Fibroblast of skin of back (primary cell): Measurements from ENCODE around the gene NR5A2.

Experiments used
- DNase-seq: peaks from one replicate; pipeline ENCODE4 v3.0.0-alpha.2; 2013

Gene NR5A2

DNA sequence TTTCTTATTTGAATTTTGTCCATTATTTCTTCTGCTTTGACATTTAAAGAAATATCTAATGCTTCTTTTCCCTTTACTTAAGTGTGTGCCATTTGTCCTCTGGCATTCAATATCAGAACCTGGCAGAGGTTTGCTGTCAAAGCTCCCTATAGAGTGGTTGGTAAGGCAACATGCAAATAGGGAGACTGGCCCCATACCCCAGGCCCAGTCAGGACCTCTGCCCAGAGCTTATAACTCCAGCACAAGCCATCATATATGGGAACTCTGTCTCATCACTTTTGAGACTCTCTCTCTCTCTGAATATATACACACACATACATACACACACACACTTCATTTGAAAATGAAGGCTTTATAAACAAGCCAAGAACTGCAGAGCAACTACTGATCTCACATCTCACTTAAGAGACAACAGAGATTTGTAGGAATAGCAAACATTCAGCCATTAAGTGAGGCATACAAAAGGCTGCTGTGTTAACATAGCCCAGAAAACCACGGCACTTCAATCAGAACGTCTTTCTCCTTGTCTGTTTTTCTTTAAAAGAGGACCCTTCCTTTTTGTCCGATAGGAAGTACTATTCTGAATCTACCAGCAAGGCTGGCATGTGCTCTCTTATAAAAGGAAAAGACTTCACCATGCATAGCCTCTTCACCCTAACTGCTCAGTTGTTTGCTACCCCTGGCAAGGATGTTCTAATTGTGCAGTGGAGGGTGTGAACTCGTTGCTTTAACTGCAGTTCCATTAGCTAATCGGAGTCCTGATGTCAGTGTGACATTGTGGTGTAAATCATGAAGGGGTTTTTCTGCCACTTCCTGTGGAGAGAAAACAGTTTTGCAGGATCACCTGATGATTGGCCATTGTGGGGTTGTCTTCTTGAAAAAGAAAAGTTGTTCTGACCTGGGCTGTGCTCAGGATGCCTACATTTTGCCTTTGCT is 101.7 kb downstream of the NR5A2 start:
- DNase-seq: no peak

DNA sequence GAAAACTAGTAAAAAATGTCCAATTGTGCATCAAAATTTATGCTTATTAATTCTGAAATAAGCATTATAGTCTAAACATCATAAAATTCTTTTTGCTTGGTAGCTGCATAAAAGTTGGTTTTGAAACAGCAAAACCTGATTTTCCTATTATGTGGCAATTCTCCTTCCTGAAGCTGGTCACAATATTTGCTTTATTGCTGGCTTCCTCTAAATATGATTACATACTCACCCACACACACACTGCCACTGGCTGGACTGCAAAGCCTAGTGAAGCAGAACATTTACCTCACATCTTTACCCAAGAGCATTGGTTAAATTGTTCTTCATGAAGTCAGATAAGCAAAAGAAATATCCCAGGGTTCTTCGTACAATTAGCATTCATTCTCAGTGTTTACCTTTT is 103.0 kb downstream of the NR5A2 start:
- no peak for DNase-seq

DNA sequence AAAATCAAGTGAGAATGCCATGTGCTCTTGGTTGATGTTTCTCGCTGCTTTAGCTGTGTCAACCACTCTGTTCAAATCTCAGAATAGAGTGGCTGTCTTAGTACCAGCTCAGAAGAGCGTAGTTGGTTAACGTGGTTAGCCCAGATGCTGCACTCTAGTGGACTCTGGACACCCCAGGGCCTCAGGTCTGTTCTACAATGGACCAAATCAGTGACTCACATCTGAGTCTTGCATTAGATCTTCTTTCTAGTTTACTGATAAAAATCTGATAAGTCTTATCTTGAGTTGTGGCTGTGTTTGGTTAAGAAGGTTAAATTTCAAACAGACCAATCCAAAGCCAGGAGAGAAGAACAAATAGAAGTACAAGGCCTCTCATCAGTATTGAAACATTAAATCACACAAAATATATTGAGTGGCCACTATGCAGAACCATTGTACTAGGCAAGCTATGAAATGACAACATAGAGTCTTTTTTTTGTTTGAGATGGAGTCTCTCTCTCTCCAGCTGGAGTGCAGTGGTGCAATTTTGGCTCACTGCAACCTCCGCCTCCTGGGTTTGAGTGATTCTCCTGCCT is 104.1 kb downstream of the NR5A2 start:
- no peak for DNase-seq

DNA sequence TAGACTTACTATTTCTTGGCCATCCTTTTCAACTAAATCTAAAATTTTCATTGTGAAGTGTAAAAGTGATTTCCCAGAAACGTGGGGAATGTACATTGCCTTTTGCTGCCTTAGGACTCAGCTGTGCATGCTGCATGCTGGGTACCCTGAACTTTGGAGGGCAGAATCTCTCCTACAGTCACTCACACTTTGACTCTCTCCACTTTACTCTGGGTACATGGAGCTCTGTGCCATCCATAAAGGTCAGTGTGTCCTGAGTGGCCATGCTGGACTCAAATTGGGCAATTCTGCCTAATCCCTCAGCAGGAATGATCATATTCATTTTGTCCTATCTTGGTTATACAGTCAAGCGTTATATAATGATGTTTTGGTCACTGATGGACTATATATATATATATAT is 105.6 kb downstream of the NR5A2 start:
- DNase-seq: no peak

DNA sequence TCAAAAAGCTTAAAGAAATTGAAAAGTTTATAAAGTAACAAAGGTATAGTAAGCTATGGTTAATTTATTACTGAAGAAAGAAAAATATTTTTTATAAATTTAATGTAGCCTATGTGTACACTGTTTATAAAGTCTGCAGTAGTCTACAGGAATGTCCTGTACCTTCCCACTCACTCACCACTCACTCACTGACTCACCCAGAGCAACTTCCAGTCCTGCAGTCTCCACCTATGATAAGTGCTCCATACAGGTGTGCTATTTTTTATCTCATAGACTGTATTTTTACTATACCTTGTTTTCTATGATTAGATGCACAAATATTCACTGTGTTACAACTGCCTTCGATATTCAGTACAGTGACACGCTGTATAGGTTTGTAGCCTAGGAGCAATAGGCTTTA is 106.6 kb downstream of the NR5A2 start:
- DNase-seq: no peak

DNA sequence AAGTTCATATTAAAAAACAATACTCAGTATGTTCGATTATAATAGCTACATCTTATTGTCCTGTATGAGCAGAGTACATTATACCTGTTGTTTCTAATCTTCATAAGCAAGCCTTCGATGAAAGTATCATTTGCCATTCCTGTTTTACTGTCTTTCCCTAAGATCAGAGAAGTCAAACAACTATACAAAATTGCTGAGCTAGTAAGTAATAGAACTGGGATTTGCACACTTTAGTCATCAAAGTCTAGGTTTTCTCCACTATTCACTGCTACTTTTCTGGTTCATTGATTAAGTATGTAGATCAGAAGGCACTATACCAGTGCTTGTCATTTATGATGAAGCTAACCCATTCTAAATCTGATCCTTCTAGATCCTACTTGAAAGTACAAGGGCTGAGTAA is 108.9 kb downstream of the NR5A2 start:
- DNase-seq: no peak

DNA sequence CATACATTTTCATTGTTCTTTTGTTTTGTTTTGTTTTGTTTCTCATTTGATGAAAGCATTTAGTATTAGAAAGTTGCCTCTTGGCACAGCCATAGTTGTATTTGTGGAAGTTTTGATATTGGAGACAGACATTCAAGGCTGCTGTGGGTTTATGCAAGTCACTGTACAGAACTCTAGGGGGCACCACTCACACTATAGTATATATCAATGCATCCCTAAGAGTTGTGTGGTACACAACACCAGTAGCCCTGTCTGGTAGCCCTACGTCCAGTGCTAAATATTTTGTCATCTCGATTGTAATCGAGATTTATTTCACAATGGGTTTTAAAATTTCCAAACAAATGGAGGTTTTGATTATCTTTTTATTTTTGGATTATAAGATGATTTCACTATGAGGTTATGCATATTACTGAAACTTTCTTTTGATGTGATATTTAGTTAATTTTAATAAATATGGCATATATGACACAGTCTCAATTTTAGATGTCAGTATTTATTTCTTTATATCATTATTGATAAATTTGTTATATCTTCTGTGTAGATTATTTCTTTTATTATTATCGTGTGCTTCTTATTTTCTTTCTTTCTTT is 112.2 kb downstream of the NR5A2 start:
- DNase-seq: peak; percentile 64

DNA sequence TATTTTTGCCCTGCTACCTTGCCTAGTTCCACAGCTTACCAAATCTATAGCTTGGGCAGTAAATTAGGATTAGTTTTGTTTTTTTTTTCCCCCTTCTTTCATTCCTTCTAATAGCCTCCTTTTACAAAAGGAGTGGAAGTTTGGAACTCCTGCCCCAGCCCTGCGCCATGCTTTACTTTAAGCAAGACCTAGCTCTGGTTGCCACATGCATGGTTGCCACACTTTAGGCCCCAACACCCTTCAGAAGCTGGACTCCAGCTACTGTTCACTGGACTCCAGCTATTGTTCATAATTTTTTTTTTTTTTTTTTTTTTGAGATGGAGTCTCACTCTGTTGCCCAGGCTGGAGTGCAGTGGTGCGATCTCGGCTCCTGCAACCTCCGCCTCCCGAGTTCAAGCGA is 115.8 kb downstream of the NR5A2 start:
- no peak for DNase-seq

DNA sequence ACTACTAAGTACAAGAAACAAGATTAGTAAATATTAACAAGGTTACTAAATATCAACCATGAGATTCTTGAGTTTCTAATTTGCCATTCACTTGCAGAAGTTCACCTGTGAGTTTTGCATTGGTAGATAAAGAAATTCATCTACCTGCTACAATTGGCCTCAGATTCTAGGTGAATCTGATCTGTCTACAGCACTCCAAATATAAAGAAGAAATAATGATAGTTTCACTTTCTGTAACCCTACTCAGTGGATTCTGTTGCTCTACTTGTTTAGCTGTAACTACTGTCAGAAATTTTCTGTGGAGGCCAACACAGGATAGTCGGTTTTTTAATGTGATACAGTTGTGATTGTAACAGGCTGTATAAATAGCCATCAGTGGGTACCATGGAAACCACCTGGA is 118.6 kb downstream of the NR5A2 start:
- DNase-seq: no peak

DNA sequence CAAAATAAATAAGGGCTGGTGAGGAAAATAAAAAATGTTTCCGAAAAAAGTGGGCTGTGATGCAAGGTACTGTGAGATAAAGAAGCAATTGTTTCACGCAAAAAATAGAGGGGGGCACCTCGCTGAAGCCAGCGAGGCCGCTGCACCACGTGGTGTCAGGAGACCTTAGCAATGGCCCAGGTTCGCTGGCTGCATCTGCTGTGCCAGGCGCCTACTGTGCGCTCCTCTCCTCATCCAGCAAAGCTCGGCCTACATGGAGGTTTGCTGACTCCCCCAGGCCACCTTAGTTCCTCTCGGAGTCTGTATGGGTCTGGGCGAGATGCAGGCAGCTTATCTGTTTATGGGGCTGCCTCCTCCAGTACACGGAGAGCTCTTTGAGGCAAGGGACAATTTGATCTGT is 119.6 kb downstream of the NR5A2 start:
- no peak for DNase-seq

DNA sequence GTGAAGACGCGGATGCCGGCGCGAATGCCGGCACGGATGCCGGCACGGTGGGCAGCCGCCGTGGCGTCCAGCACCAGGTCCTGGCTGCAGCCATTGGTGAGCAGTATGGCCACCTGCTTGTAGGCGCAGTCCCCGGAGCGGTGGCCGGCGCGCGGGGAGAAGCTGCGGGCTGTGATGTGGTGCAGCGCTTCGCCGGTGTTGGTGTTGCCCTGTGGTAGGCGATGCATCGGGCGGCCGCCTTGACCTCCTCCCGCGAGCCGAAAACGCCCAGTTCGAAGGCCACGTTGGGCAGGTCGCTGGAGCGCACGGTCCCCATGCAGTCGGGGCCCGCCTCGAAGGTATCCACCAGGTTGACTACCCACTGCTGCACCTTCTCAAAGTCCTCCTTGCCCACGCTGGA is 120.2 kb downstream of the NR5A2 start:
- DNase-seq: no peak

DNA sequence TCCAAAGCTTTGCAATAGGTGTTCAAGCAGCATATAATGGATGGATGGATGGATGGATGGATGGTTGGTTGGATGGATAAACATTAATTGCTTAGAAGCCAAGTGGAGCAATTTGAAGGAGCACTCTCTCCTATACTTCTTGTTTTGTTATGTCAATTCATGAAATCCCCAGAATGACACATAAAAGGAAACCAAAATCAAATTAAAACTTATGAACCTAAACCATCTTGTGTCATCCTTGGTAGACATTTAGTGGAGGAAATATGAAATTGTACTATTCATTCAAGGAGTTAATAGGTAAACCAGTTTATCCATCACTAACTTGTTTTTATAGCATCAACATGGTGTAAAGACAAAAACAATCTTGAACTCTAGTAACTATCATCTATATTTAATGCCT is 122.5 kb downstream of the NR5A2 start:
- no peak for DNase-seq

DNA sequence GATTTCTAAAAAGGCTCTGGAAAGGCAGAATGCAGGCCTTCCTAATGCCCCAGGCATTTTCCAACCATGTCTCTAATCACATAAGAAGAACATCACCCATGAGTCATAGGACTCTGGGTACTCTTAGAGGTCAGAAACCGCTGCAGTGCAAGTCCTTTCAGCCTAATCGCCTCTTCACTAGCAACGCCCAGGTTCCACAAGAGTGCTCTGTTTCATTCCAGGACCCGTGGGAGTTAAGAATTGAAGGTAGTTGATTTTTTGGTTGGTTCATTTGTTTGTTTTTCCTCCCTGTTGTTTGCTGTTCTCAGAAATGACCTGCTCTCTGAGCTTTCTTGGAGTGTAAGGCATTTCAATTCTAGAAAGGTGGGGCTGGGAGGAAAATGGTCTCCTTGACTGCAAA is 123.2 kb downstream of the NR5A2 start:
- peak; percentile 70 for DNase-seq

DNA sequence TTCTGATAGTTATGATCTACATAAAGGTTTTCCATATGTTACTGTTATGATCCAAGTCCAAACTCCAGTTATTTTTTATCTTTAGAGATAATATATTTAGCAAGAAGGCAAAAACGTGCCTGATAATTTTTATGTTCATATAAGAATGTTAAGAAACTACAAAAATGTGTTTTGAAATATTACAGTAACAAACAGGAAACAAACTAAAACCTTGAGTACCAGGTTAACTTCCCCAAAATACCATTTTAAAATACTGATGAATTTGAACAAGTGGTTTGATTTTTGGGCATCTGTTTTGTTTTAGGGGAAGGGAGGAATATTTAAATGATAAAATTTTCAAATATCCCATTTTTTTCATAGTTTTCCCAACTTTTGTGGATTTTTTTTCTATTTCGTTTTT is 124.8 kb downstream of the NR5A2 start:
- no peak for DNase-seq

DNA sequence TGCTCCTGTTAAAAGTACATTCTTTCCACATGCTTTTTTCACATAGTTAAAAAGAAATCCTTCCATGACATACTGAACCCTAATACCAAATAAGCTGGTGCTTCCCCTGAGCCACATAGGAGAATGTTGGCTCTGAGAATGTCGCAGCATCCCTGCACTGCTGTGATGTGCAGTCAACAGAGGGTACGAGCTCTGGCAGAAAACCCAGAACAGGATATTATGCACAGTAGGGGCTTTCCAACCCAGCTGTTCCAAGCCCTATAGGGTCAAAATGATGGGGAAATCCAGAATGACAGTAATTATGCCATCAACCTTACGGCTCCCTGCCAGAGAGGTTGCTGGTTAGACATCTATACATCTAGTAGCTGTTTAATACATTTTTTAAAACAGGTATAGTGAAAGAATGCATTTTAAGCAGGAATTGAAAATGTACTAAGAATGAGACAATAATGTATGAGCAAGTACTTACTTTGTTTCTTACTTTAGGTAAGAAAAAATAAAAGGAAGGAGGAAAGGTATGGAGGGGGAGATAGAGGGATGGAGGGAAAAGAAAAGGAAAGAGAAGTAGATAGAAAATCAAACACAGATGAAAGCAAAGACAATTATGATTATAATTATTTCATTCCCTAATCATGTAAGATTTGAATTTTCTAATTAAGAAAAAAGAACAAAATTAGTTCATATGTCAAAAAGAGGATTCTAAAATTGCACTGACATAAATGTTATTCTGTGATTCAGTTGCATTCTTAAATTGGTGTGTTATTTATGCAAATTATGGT is 126.0 kb downstream of the NR5A2 start:
- no peak for DNase-seq

DNA sequence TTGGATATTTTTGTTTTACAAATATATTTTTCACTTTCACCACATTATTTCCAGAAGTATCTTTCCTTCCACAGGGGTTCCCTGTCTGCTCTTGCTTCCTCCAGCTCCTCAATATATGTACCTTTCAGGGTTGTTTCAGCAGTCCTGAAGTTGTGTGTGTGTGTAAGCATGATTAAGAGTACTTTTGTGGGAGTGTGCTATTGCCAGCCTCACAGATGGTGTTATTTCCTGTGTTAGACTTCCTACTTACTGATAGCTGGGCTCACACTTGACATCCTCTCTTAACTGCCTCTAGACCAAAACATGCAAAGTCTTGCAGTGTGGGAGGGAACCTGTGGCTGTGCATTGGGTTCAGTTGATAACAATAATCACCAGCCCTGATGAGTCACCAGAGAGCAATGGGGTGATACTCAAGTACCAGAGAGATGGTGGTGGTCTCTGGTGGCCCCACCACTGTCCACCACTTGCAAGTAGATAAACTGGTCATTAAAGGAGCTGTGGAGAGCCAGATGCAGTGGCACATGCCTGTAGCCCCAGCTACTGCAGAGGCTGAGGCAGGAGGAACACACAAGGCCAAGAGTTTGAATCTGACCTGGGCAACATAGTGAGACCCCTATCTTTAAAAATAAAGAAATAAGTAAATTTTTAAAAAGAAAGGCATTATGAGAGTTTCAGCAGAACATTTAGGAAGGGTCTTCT is 126.7 kb downstream of the NR5A2 start:
- DNase-seq: no peak

DNA sequence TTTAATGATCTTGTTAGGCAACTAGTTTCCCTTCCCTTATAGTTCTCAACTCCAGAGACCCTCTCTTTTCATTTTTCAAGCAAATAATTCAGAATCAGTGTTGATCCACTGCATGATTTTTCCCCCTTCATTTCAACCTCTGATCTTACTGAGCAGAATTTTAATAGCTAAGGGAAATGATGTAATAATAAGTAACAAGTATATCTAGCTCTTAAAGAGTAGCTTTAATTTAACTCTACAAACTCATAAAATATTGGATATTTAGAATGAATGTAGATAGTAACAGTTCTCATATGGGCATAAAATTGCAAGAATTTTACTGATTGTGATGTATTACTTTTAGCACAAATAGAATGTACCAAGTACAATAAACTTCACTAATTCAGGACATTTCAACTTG is 130.2 kb downstream of the NR5A2 start:
- no peak for DNase-seq

DNA sequence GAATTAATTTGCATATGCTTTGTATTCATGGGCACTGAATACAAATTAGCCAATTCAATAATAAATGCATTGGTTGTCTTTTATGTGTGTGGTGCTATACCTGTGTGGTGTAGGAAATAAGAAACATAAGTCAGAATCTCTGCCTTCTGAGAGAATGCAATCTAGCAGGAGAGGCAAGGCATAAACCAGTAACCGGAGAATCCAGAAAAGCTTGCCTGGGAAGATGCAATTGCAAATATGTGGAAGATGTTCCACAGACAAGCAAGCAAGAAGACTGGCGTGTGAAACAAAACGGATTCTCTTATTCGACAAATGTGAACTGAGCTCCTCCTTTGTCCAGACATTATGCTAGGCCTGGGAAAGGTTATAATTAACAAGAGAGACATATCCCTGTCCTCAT is 134.3 kb downstream of the NR5A2 start:
- DNase-seq: no peak

DNA sequence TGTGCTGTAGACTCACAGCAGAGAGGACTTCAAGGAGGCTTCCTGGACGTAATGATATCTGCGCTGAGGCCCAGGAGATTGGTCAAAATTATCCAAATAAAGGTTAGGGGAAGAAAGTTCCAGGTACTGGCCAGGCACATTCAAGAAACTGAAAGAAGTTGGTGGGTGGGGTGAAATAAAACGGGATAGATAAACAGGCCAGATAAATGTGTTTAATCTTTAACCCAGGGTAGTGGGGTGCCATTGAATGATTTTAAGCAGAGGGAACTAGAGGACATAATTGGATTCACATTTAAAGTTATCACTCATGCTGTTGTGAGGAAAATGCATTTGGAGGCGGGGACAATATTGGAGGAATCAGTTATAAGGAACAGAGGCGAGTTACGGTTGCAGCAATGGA is 134.7 kb downstream of the NR5A2 start:
- DNase-seq: no peak

DNA sequence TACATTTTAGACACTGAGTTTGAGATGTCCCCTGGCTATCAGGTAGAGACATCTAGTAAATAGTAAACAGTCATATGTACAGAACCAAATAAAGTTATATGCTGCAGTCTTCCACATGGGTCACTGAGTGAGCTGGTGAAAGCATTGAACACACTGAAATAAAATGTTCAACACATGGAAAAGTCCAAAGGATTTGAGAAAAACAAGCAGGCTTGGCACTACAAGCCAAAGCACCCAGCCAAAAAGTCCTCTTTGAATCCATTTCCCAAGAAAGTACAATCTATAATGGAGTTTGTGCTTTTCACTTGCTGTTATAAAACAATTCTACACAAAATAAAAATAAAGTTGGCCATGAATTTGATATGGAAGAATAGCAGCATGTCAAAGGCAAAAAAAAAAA is 135.4 kb downstream of the NR5A2 start:
- no peak for DNase-seq

DNA sequence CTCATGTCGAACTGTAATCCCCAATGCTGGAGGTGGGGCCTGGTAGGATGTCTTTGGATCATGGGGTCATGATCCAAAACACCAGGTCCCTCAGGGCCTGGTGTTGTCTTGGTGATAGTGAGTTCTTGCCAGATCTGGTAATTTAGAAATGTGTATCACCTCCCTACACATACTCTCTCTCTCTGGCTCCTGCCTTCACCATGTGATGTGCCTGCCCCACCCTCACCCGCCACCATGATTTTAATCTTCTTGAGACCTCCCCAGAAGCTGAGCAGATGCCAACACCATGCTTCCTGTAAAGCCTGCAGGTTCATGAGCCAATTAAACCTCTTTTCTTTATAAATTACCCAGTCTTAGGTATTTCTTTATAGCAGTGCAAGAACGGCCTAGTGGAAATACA is 136.4 kb downstream of the NR5A2 start:
- no peak for DNase-seq

DNA sequence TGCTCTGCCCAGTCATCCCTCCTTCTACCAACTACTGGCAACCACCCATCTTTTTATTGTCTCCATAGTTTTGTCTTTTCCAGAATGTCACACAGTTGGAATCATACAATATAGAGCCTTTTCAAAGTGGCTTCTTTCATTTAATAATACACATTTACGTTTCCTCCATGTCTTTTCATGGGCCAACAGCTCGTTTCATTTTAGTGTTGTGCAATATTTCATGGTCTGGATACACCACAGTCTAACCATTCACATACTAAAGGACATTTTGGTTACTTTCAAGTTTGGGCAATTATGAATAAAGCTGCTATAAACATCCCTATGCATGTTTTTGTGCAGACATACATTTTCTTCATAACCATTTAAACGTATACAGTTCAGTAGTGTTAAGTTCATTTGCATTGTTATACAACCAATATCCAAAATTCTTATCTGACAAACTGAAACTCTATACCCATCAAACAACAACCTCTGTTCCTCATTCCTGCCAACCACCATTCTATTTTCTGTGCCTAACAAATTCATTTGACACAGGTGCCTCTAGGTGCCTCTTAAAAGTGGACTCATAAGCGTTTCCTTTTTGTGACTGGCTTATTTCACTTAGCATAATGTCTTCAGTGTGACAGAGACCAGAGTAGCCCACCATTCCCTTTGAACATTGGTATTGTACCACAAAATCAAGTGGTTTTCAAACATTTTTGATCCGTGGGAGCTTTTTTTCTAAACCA is 138.1 kb downstream of the NR5A2 start:
- no peak for DNase-seq
